ENCODE data around the gene TCEA2. TPM values are rescaled to one million over a fixed set of nuclear protein-coding genes. Genes with fewer than 3 reads are reported as not detected.

Gene TCEA2
- total and polyA plus RNA-seq, 2 of the 13 experiments (the other 11 are each of a cell fraction or from before 2014, with no cell fraction given) = 28.1 to 33.7 TPM

DNA sequence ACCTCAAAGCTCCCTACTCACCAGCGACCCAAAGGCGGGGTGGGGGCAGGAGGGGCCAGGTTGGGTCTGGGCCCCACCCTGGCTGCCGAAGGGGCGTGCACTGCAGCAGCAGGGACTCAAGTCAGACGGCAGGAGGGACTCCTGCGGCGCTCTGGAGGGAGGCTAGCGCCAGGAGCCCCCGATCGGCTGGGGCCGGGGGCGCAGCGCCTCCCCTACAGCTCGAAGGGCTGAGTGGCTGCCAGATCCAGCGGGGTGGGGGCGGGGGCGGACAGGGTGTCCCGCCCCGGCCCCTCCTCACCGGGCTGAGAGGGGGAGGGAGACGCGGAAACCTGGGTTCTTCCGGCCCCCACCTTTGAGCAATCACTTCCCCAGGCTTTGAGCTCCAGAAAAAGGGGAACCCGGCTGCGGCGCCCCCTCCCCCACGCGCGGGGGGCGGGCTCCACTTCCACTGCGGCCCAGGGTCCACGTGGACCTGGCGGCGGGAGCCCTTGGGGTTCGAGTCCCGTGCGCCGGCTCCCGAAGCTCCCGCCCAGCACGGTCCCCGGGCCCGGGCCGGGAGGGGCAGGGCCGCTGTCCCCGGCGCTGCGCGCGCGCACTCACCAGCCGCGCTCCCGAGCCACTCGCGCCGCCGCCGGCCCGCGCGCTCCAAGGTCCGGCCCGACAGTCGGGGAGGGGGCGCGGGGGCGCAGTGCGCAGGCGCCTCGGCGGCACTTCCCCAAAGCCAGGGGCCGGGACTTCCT, 16.4 kb downstream of the TCEA2 start, which contains the start of gene RGS19 (continued):
- TF ChIP-seq ZBTB4 (CRISPR knock-in tag; IDR thresholded peaks at IDR 0.05; ENCODE audit: borderline replicate concordance) (no peak), NFATC3 (CRISPR knock-in tag; IDR thresholded peaks at IDR 0.05) (no peak), ZNF639 (CRISPR knock-in tag; conservative IDR thresholded peaks at IDR 0.05) (peak; percentile 43; the same call in 1 of the 2 replicates), AGO2 (optimal IDR thresholded peaks at IDR 0.05; ENCODE audit: low read depth, low read length) (no peak), ZFP36 (IDR thresholded peaks at IDR 0.05; ENCODE audit: borderline replicate concordance, low read depth, low read length, partially characterized antibody) (no peak), ZNF550 (CRISPR knock-in tag; IDR thresholded peaks at IDR 0.05; ENCODE audit: borderline replicate concordance) (0 out of 2 replicates have a peak, but pooled peaks have one; percentile 84), FOXO4 (CRISPR knock-in tag; conservative IDR thresholded peaks at IDR 0.05) (no peak), MAZ (IDR thresholded peaks at IDR 0.05; ENCODE audit: borderline replicate concordance, low read depth, low read length) (peak; percentile 32), MAZ (CRISPR knock-in tag; IDR thresholded peaks at IDR 0.05; ENCODE audit: low read depth) (peak; percentile 55), SYNCRIP (IDR thresholded peaks at IDR 0.05; ENCODE audit: insufficient read depth, low read depth, low read length) (no peak), DMAP1 (CRISPR knock-in tag; IDR thresholded peaks at IDR 0.05) (peak; percentile 60), TAF1 (CRISPR knock-in tag; IDR thresholded peaks at IDR 0.05) (peak; percentile 24; the same call in 1 of the 2 replicates), RFX5 (IDR thresholded peaks at IDR 0.05; ENCODE audit: low read depth, low read length) (no peak), ZNF724P (CRISPR knock-in tag; IDR thresholded peaks at IDR 0.05; ENCODE audit: borderline replicate concordance) (0 out of 2 replicates have a peak, but pooled peaks have one; percentile 62)
- TF ChIP-seq, protein P1, sequence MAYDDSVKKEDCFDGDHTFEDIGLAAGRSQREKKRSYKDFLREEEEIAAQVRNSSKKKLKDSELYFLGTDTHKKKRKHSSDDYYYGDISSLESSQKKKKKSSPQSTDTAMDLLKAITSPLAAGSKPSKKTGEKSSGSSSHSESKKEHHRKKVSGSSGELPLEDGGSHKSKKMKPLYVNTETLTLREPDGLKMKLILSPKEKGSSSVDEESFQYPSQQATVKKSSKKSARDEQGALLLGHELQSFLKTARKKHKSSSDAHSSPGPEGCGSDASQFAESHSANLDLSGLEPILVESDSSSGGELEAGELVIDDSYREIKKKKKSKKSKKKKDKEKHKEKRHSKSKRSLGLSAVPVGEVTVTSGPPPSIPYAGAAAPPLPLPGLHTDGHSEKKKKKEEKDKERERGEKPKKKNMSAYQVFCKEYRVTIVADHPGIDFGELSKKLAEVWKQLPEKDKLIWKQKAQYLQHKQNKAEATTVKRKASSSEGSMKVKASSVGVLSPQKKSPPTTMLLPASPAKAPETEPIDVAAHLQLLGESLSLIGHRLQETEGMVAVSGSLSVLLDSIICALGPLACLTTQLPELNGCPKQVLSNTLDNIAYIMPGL (CRISPR knock-in tag; IDR thresholded peaks at IDR 0.05; ENCODE audit: borderline replicate concordance in 1 of 2, low read depth in 1 of 2) = peak in 1 of 2 experiments; percentile 65; a peak in 3 of 4 replicates
- TF ChIP-seq, protein P2, sequence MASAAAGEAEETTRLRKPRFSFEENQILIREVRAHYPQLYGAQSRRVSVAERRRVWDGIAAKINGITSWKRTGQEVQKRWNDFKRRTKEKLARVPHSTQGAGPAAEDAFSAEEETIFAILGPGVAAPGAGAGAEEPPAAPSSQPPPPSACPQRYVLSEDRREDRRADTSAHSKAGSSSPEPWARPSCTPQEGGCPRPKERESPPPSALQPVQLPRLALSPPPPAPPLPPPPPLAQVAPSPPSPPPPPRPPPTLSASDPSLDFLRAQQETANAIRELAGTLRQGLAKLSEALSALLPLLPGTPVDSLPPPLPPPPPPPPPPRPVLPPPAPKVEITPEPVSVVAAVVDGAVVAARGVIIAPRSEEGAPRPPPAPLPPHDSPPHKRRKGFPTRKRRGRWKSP (CRISPR knock-in tag; IDR thresholded peaks at IDR 0.05) = no peak
- TF ChIP-seq, protein P3, sequence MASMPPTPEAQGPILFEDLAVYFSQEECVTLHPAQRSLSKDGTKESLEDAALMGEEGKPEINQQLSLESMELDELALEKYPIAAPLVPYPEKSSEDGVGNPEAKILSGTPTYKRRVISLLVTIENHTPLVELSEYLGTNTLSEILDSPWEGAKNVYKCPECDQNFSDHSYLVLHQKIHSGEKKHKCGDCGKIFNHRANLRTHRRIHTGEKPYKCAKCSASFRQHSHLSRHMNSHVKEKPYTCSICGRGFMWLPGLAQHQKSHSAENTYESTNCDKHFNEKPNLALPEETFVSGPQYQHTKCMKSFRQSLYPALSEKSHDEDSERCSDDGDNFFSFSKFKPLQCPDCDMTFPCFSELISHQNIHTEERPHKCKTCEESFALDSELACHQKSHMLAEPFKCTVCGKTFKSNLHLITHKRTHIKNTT (CRISPR knock-in tag; IDR thresholded peaks at IDR 0.05) = 0 out of 2 replicates have a peak, but pooled peaks have one; percentile 39
